CD4-positive, alpha-beta T cell treated with Interleukin-15 for 4 hours (primary cell): ENCODE measurements around the gene CNTFR.
"Not testable (repeated sequence)": the region's sequence is repeated elsewhere in the genome, so short reads cannot be mapped to it uniquely, and the experiment has no call there.

Experiments
- DNase-seq: peaks from one replicate; pipeline ENCODE4 v3.0.0-alpha.2; 2020; ENCODE audit warnings: low spot score

CNTFR gene

DNA sequence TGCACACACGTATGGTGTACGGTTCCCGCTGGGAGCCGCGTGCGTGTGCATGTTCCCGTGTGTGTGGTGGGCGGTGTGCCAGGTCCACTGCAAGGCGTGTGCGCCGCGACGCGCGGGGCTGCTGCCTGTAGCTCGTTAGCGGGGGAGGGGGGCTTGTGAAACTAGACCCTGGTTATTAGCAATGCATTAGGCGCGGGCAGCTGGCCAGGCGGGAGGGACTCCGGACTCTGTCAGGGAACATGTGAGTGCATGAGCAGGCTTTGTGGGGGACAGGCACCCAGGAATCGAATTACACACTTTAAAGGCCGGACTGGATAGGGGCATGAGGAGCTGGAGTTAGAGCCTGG, 34.5 kb downstream of the CNTFR start:
- no peak for DNase-seq

DNA sequence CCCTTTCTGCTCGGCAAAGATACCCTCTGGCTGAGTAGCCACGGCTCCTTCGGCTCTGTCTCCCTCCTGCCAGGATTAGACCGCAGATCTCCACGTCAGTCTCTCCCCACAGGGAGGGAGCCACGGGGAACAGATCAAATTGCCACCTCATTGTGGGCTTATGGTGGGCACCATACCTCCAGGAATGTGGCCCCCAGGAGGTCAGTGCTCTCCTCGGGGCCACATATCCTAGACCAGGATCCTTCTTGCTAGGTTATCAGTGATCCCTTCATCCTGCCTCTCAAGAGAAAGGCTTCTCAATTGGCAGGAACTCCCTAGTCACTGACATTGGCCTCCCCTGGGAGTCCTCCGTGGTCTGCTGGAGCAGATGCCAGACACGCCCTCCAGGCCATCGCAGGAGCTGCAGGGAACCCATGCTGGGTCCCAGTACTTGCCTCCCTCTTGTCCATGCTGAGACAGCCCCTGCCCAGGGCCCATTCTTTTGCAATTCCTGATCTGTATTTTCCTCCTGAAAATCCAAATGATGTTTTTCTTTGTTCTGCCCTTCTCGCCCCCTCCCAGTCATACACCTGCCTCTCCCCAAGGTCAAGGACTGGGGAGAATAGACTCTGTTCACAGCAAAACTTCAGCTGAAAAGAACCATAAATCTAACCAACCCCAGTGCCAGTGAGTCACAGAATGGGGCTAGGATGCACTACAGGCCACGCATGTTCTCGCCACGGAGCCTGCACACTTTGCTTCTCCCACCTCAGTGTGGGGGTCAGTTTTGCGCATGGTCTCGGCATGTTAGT, 35.1 kb downstream of the CNTFR start:
- no peak for DNase-seq

DNA sequence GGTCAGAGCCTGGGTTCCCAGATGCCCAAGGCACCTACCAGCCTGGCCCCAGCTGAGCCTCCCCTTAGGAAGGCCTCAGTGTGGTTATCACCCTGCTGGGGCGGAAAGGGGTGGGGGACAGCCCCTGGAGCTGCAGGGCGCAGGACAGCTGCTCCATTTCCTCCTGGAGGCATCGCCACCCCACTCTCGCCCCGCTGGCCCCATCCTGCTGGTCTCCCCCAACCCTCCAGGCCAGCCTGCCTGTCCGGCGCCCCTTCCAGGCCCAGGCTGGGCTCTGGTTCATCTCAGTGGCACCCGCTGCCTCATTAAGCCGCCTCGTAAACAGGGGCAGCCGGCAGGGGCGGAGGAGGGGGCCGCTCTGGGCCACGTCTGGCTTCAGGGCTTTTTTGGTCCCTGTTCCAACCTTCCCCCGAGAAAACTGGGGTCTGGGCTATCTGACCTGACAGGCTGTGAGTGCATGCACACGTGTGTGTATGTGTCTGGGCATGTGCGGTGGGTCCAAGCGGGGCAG, 36.0 kb downstream of the CNTFR start:
- no peak for DNase-seq

DNA sequence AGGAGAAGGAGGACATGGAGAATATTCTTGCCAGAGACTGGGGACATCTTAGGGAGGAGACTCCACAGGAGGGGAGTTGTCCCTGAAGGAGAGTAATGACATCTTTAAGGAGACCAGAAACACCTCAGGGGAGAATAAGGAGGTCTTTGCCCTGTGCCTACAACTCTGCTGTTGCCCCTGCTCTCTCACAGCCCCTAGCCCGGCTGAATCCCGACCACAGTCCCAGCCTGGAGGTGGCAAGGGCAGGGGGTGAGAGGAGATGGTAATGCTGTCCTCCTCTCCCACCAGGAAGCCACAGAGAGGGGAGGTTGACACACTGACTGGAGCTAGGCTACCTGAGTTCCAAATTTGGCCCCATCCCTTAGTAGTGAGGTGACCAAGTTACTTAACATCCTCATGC, 36.5 kb downstream of the CNTFR start:
- DNase-seq = no peak

DNA sequence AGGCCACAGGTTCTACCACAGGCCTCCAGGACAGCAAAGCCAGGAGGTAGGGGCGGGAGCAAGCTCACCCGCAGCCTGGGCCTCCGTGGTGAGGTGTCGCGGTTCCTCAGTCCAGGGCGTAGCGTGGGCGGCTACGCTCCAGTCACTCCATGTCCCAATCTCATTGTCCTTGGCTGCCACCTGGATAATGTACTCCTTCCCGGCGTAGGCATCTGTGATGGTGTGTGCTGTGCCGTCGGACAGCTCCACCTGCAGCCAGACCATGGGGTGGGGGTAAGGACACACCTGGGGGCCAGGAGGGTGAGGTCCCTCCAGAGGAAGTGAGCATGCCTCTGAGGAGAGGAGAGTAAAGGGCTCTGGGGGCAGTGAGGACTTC, 36.9 kb downstream of the CNTFR start:
- DNase-seq = no peak

DNA sequence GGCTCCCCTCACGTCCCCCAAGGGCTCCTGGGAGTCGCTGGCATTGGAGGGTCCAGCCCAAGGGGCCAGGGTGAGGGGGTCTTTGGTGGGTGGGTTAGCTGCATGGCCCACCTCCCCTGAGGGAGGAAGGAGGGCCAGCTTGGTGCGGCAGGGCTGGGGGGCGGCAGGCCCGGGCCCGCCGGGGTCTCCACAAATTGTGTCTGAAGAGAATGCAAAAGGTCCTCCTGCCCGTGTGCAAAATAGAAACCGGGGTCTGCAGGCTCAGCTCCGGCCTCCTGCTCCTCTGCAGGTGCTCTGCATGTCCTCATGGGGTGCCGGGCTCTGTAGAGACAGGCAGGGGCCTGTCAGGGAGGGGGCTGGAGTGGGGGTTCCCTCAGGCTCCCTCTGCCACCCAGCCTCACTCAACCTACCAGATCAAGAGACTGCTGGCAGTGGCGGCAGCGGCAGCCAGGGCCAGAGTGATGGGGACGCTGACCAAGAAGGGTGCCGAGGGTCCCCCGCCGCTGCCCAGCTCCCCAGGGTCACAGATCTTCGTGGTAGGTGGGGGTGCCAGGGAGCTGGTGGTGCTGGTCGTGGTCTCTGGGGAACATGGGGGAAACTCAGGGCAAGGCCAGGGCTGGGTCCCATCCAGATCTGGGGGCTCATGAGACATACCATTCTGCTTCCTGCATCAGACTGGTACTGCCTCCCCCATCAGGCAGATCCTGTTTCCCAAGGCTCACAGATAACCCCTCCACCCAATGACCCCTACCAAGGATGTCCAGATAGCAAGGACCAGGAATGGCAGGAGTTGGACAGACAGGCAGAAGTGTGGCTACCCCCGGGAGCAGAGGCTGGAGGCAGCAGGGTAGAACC, 37.5 kb downstream of the CNTFR start:
- DNase-seq = no peak

DNA sequence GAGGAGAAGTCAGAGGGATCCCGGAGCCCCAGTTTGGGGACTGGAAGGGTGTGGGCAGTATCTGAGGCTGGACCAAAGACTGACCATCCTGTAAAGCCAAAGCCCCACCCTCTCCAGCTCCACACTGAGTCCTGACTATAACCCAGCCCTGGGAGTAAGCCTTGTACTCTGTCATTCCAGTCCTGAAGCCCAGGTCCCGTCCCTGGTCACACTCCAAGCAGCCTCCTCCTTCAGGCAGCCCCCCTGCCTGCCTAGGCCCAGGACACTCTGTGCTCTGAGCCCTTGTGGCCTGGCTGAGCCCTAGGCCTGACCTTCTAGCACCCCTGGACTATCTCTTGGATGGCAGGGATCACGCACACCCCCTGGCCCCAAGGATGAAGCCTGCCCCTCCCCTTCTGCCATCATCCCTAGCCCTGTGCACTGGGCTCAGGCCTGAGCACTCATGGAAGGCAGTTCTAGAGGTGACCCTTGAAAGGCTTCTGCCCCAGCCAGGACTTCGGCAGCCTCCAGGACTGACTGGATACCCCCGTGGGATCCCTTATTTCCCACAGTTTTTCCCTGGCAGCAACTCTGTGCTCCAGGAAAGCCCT, 38.7 kb downstream of the CNTFR start:
- no peak for DNase-seq

DNA sequence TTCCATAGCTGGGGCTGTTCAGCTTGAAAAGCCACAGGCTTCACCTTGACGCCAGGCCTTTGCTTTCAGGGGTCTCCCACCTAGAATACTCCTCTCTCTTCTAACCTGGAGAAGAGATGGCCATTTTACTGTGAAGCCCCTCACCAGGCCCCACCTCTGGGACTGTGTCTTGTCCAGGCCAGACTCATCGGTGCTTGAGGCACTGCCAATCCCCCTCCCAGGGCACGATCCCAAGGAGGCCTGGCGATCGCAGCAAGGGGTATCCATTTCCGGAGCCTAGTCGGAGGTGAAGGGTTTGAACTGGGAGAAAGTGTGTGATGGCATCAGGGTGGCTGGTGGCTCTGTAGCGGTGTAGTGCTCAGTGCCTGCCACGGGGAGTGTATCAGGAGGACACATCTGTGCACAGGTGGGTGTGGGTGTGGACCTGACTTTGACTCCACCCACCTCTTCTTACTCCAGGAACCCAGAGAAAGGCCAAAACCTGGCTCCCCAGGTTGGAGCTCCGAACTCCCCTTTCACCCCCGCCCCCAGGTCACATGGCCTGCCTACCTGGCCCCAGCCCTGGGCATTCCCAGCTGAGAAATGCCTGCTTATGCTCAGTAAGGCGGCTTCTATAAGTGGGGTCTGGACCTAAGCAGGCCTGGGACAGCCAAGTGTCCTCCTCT, 39.4 kb downstream of the CNTFR start:
- DNase-seq = no peak

DNA sequence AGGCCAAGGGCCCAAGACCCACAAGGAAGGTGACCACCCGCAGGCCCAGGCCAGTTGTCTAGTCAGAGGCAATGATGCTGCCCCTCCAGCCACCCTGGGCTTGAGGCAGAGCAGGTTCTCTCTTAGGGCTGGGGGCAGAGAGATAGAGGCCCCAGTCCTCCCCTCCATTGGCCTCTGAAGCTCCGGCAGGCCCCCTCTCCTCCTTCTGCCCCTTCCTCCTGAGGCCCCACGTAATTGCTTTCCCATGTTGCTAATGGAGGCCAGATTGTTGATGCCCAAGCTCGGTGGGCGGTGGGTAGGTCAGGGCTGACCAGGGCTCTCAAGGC, 40.2 kb downstream of the CNTFR start:
- DNase-seq = no peak

DNA sequence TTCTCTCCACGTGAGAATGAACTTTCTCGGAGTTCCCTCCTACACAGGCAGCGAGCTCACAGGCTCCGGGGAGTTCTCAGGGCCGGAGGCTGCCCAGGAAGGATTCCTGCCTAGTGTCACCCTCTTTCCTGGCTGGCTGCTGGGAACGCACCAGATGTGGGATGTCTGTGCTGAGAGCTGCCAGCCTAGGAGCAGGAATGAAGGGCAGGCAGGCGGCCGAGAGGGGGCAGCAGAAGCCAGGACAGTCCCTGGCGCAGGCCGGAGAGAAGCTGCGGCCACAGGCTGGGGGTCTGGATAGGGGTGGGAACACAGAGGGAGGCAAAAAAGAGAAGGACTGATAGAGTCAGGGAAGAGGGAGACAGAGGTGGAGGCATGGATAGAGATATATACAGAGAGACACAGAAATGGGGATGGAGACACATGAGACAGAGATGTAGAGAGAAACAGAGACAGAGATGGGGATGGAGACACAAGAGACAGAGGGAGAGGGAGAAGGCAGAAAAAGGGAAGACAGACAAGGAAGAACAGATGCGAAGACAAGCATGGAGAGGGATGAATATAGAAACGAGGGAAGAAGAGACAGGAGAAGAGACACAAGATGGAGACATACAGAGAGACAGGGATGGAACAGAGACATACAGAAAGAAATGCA, 41.4 kb downstream of the CNTFR start:
- peak; percentile 12 for DNase-seq

DNA sequence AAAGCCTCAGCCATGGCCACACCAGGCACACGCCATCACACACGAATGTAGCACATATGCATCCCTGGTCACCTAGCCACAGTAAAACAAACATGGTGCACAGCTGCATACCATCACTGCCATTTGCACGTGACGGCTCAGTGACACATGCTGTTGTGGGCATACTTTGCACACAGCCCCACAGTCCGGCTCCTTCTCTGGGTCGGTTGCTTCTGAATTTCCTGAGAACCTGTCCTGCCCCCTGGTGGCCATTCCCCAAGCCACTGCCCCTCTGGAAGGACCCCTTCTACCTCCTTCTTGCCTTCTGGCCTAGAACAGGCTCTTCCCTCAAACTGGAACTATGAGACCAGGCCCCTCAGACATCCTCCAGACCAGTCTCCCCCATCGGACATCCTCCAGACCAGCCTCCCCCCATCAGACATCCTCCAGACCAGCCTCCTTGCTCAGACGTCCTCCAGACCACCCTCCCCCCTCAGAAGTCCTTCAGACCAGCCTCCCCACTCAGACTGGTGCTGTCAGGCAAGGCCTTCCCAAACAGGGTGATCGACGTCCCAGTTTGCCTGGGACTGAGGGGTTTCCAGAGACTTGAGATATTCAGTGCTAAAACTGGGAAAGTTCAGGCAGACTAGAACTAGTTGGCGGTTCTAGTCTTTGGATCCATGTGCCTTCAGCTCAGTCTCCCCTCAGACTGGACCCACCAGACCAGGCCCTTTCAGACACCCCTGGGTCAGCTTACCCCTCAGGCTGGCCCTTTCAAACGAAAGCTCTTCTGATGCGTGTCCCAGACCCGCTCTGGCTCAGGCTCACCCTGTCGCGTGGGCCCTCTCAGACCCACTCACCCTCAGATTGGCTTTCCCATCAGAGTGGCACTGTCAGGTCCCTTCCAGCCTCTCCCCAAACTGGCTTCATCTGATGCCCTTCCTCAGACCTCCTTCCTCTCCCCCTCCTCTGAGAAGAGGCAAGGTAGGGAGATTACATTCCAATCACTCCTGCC, 42.4 kb downstream of the CNTFR start:
- DNase-seq = peak; percentile 34

DNA sequence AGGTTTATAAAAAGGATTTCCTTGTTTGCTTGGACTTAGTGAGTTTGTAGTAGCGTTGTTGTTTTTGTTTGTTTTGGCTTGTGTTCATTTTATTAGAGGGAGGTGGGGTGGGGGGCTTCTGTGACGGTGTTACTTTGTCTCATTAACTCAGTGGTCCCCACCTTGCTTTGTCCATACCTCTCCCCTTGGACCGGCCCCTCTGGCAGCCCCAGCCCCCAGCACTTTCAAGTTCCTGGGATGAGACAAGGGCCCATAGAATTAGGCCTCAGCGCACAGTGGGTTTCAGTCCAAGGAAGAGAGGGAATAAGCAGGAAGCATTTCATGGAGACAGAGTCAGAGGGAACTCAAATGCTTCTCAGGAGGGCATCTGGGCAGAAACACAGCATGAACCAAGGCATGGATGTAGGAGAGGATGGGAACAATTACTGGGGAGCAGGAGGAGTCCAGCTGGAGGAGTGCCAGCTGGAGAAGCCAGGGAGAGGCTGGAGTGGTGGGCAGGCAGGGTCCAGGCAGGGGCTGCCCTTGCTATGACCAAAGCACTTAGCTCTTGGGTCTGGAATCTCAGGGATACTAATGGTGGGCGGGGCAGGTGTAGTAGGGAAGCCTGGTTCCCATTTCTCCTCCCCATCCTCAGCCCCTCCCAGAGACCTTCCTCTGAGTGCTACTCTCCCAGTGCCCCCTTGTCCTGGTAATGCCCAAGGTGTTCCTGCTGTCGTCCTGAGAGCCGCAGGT, 43.3 kb downstream of the CNTFR start:
- DNase-seq = no peak

DNA sequence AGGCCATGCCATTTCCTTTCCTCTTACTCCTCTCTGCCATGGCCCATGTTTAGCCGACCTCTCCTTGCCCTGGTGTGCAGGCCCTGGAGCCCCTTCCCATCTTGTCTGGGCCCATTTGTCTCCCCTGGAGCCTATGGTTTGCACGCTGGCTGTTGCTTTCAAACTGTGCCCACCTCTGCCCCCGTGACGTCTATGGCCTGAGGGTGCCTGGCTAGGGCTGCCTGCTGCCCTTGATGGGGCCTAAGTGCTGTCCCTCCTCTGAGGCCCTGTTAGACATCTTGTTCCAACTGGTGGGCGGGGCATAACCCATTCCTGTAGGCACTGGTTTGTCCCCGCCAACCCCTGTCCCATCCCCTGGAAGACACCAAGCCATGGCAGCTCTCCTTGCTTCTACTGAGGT, 44.0 kb downstream of the CNTFR start:
- DNase-seq = no peak

DNA sequence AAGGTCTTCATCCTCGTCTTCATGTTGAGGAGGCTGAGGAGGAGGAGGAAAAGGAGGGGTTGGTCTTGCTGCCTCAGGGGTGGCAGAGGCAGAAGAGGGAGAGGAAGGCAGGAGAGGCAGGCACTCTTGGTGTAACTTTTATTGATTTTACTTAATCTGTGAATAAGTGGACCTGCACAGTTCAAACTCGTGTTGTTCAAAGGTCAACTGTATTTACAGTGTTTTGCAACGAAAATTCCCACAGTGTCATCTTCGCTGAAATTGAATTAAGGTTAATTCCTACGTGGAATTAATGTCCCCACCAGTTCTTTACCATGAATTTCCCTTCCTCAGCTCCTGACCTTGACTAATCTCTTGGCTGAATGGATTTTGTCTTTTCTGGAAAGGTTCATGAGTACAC, 45.5 kb downstream of the CNTFR start:
- no peak for DNase-seq

DNA sequence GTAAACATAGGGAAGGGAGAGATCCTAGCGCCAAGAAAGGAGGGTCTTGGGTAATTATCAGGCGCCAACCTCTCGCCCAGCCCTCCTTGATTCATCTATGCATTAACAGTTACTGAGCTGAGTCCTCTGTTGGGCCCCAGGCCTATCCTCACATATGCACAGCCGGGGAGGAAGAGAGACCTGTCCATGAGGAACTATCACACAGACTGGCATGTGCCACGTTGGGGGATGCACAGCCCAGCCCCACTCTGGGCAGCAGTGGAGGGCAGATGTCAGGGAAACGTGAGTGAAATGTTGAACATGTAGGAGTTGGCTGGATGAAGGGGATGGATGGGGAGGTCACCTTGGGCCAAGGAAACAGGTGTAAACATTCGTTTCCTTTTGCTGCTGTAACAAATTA, 48.0 kb downstream of the CNTFR start:
- DNase-seq = no peak

DNA sequence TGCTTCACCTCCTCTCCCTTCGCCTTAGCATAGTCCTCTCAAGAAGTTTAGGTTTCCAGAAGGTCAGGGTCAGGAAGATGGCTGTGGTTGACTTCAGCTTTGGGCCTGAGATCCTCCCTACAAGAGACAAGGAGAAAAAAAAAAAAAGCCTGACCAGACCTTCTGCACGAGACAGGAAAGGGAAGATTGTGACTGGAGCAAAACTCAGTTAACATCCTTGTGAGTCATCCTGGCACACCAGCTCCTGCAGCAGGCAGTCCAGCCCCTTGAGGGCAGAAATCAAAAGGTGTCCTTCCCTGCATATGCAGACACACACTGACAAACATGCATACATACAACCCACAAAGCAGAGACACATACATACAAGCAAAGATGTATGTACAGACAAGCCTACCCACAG, 48.7 kb downstream of the CNTFR start:
- DNase-seq = no peak

DNA sequence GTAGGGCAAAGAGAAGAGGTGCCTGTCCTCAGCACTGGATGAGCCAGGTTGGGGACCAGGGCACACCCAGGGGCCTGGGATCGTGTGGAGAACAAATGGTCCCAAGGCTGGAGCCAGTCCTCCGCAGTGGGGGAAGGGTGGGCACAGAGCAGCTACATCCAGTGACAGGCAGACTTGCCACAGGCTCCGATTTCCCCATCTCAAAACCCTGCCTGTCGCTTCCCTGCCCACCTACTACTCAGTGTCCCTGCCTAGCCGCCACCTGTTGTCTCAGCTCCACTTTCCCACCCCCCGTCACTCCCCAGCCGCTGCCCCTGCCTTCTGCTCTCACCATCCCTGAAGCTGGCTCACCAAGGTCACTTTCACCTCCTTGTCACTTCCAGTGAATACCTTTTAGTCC, 52.8 kb downstream of the CNTFR start:
- DNase-seq = no peak

DNA sequence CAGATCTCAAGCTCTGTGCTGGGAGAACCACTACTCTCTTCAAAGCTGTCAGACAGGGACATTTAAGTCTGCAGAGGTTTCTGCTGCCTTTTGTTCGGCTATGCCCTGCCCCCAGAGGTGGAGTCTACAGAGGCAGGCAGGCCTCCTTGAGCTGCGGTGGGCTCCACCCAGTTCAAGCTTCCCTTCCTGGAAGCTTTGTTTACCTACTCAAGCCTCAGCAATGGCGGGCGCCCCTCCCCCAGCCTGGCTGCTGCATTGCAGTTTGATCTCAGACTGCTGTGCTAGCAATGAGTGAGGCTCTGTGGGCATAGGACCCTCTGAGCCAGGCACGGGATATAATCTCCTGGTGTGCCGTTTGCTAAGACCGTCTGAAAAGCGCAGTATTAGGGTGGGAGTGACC, 57.5 kb downstream of the CNTFR start:
- DNase-seq = not testable (repeated sequence)

DNA sequence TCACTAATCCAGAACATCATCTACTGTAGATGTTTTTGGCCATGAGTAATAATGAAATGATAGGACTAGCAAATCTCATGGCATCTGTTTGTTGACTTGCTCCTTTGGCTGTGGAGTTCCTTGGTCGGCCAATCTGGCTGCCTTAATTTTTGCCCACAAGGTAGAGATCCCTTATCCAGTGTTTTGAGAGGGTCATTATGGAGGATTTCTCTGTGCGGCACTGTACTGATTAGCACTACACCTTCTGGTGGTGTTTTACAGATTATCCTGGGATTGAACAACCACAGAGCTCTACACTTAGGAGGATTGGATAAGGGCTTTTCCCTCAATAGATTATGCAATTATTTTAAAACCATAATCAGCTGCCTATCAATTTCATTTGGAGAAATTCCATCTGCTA, 63.5 kb downstream of the CNTFR start:
- DNase-seq = no peak

DNA sequence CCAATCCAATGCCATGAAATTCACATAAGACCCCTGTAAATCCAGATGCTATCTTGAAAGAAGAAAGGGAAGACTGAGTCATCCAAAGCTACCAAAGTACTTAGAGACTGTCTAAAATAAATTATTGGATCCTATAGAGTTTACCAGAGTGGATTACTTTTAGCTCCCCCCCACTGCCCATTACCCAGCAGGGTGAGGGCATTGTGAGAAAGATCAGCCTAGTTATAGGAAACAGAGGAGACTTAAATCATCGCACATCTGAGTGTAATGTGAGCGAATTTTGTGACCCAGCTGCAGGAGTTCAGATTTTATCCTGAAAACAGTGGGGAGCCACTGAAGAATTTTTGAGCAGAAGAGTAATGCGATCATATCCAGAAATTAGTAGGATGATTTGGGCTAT, 65.2 kb downstream of the CNTFR start:
- no peak for DNase-seq
